Measurements from ENCODE around the gene BANF2. TPM values are rescaled to one million over a fixed set of nuclear protein-coding genes. Genes with fewer than 3 reads are reported as not detected.

The BANF2 gene
- total RNA-seq, 2 donors from 2014 or later, result not detected

DNA sequence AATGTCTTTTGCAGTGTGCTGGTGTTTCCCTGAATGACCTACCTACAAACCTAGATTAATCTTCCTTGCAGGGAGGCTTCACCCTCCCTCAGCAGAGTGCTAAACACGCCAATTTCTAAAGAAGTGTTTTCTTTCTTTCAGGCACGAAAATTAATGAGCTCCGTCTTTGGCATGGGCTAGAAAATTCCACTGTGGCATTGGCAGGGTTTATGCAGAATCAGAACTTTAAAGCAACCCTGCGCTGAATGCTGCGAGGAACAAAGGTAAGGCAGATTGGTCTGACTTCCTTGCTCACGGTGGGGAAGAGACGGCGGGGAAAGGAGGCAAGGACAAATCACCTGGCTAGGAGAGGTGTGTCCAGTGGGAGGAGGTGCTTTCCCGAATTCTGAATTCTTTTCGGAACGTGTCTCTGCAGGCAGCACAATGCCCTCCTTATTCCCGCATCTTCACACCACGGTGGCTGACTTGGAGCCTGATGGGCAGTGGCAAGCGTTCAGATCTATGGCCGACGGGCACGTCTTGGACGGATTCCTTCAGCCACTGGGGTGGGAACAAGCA, 6.2 kb upstream of the BANF2 start:
- H3K4me1 Mint-ChIP-seq, result peaks cover 7% of the 10 kb centered on the region
- WGBS, 2 experiments (ENCODE audit: insufficient coverage in 1 of 2, insufficient read length in 1 of 2), result 77 to 85% methylated on average over 16 to 18 of the region's 18 CpGs

GRCh38 chr20:17694767-17695166, 5.0 kb upstream of the BANF2 start:
- Histone ChIP-seq H3K36me3 (ENCODE audit: control insufficient read depth, insufficient read depth, low read length) (no peaks in the 10 kb centered on the region), H3K27me3 (ENCODE audit: control insufficient read depth, insufficient read depth, low read length, poor library complexity, severe bottlenecking) (no peaks in the 10 kb centered on the region), H3K4me3 (ENCODE audit: low read length) (no peak overlapping the region), H3K27ac (ENCODE audit: low read depth, low read length) (no peak overlapping the region), H3K9ac (ENCODE audit: extremely low read depth, low read length, poor library complexity, severe bottlenecking) (no peak overlapping the region), H3K4me1 (ENCODE audit: control insufficient read depth, insufficient read depth, low read length) (no peaks in the 10 kb centered on the region), H3K9me3 (ENCODE audit: control insufficient read depth, low read length) (peaks cover 5% of the 10 kb centered on the region)
- TF ChIP-seq, protein P1, sequence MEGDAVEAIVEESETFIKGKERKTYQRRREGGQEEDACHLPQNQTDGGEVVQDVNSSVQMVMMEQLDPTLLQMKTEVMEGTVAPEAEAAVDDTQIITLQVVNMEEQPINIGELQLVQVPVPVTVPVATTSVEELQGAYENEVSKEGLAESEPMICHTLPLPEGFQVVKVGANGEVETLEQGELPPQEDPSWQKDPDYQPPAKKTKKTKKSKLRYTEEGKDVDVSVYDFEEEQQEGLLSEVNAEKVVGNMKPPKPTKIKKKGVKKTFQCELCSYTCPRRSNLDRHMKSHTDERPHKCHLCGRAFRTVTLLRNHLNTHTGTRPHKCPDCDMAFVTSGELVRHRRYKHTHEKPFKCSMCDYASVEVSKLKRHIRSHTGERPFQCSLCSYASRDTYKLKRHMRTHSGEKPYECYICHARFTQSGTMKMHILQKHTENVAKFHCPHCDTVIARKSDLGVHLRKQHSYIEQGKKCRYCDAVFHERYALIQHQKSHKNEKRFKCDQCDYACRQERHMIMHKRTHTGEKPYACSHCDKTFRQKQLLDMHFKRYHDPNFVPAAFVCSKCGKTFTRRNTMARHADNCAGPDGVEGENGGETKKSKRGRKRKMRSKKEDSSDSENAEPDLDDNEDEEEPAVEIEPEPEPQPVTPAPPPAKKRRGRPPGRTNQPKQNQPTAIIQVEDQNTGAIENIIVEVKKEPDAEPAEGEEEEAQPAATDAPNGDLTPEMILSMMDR (conservative IDR thresholded peaks at IDR 0.05), result no peak
- Mint-ChIP-seq H3K36me3 (ENCODE audit: low read depth) (no peaks in the 10 kb centered on the region), H3K27ac (no peak overlapping the region), H3K27me3 (ENCODE audit: insufficient read depth) (peaks cover 3% of the 10 kb centered on the region), H3K4me1 (peaks cover 7% of the 10 kb centered on the region), H3K9me3 (peaks cover 16% of the 10 kb centered on the region), H3K4me3 (no peak overlapping the region)
- no peak for DNase-seq
- WGBS, 2 experiments (ENCODE audit: insufficient coverage in 1 of 2, insufficient read length in 1 of 2), result 83 to 95% methylated on average over 1 to 3 of the region's 3 CpGs

More for the DNA sequence above, 6.2 kb upstream of the BANF2 start:
- TF ChIP-seq, protein P1 (conservative IDR thresholded peaks at IDR 0.05), result no peak
- no peaks in the 10 kb centered on the region for H3K4me1 ChIP-seq (ENCODE audit: control insufficient read depth, insufficient read depth, low read length)
- Mint-ChIP-seq H3K36me3 (ENCODE audit: low read depth) (no peaks in the 10 kb centered on the region), H3K27me3 (ENCODE audit: insufficient read depth) (peaks cover 4% of the 10 kb centered on the region), H3K27ac (no peak overlapping the region), H3K9me3 (peaks cover 22% of the 10 kb centered on the region), H3K4me3 (no peak overlapping the region)
- H3K9me3 ChIP-seq (ENCODE audit: control insufficient read depth, low read length), result peaks cover 5% of the 10 kb centered on the region
- DNase-seq, result no peak
- no peaks in the 10 kb centered on the region for H3K27me3 ChIP-seq (ENCODE audit: control insufficient read depth, insufficient read depth, low read length, poor library complexity, severe bottlenecking)
- H3K9ac ChIP-seq (ENCODE audit: extremely low read depth, low read length, poor library complexity, severe bottlenecking), result no peak overlapping the region
- no peak overlapping the region for H3K4me3 ChIP-seq (ENCODE audit: low read length)
- no peaks in the 10 kb centered on the region for H3K36me3 ChIP-seq (ENCODE audit: control insufficient read depth, insufficient read depth, low read length)
- H3K27ac ChIP-seq (ENCODE audit: low read depth, low read length), result no peak overlapping the region

GRCh38 chr20:17696287-17696686, 3.5 kb upstream of the BANF2 start:
- Mint-ChIP-seq H3K27me3 (ENCODE audit: insufficient read depth) (peaks cover 3% of the 10 kb centered on the region), H3K27ac (no peak overlapping the region), H3K4me3 (no peak overlapping the region), H3K9me3 (peaks cover 4% of the 10 kb centered on the region), H3K4me1 (peaks cover 7% of the 10 kb centered on the region), H3K36me3 (ENCODE audit: low read depth) (no peaks in the 10 kb centered on the region)
- no peaks in the 10 kb centered on the region for H3K36me3 ChIP-seq (ENCODE audit: control insufficient read depth, insufficient read depth, low read length)
- no peaks in the 10 kb centered on the region for H3K27me3 ChIP-seq (ENCODE audit: control insufficient read depth, insufficient read depth, low read length, poor library complexity, severe bottlenecking)
- DNase-seq, result no peak
- H3K9me3 ChIP-seq (ENCODE audit: control insufficient read depth, low read length), result peaks cover 5% of the 10 kb centered on the region
- 100% methylated on average over 1 of the region's 1 CpG; no CpG with 5 or more reads in 1 of the 2 experiments for WGBS, 2 experiments (ENCODE audit: insufficient coverage in 1 of 2, insufficient read length in 1 of 2)
- TF ChIP-seq, protein P1 (conservative IDR thresholded peaks at IDR 0.05), result no peak
- H3K4me1 ChIP-seq (ENCODE audit: control insufficient read depth, insufficient read depth, low read length), result no peaks in the 10 kb centered on the region
- H3K9ac ChIP-seq (ENCODE audit: extremely low read depth, low read length, poor library complexity, severe bottlenecking), result no peak overlapping the region
- H3K27ac ChIP-seq (ENCODE audit: low read depth, low read length), result no peak overlapping the region
- H3K4me3 ChIP-seq (ENCODE audit: low read length), result no peak overlapping the region

Data from endodermal cell (in vitro differentiated cells).